Transverse colon (tissue), 3 donors: ENCODE results near the gene TM6SF1.

Source experiments
- CTCF ChIP-seq, 5 experiments: fragments of 200-600 bp in 3 of 5; fragments of 450-650 bp in 2 of 5; sonication (generic) in 3 of 5; IDR thresholded peaks; 1 replicate in 2 of 5; 2 replicates in 3 of 5; pipeline ENCODE4 v1.5.1; 2016 to 2017; ENCODE audit warnings: antibody characterized with exemption in 5 of 5, inconsistent platforms in 3 of 5, mild to moderate bottlenecking in 2 of 5, moderate library complexity in 1 of 5
- POLR2A ChIP-seq: fragments of 450-650 bp; IDR thresholded peaks from one replicate; pipeline ENCODE4 v1.6.1; 2016; ENCODE audit warnings: antibody characterized with exemption, mild to moderate bottlenecking, moderate library complexity

- no peak for TF ChIP-seq CTCF (IDR thresholded peaks at IDR 0.05)
- no peak for TF ChIP-seq POLR2A
Measured at GRCh38 chr15:83185561-83185960, 78.1 kb downstream of the TM6SF1 start.
